DND-41 (cell line): ENCODE measurements around the gene EVX1.

Source experiments
- EZH2 ChIP-seq: IDR thresholded peaks from 3 replicates; pipeline ENCODE4 v1.6.1; 2012; ENCODE audit warnings: borderline replicate concordance, low read depth, mild to moderate bottlenecking, moderate library complexity, low read length, inconsistent platforms; ENCODE audit not compliant: severe bottlenecking
- TF ChIP-seq, protein P1 (sequence below): IDR thresholded peaks from 2 replicates; pipeline ENCODE4 v1.5.1; 2012; ENCODE audit warnings: borderline replicate concordance, low read length, moderate library complexity, mild to moderate bottlenecking; ENCODE audit not compliant: poor library complexity, severe bottlenecking; ENCODE audit errors: extremely low read depth

DNA sequence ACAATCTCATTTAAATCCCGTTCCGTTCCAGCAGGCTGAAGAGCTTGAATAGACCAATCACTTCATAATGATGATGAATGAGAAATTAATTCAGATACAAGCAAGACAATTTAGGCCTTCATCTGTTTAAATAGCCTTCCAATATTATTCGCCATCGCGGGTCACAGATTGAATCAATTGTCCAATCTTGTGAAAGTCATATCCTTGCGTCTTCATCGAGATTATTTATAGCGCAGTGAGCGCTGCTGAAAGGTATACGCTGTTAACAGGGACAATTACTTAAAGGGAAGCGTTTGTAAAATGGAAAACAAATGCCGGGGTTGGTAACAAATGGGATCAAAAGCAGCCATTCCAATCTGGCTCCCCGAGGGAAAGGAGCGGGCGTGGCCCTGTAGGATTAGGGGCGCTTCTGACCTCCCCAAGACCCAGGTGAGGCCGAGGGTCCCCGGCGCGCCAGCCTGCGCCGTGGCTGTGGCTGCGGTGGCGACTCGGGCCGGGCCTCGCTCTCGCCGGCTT, 8.6 kb downstream of the EVX1 start:
- TF ChIP-seq, protein P1, sequence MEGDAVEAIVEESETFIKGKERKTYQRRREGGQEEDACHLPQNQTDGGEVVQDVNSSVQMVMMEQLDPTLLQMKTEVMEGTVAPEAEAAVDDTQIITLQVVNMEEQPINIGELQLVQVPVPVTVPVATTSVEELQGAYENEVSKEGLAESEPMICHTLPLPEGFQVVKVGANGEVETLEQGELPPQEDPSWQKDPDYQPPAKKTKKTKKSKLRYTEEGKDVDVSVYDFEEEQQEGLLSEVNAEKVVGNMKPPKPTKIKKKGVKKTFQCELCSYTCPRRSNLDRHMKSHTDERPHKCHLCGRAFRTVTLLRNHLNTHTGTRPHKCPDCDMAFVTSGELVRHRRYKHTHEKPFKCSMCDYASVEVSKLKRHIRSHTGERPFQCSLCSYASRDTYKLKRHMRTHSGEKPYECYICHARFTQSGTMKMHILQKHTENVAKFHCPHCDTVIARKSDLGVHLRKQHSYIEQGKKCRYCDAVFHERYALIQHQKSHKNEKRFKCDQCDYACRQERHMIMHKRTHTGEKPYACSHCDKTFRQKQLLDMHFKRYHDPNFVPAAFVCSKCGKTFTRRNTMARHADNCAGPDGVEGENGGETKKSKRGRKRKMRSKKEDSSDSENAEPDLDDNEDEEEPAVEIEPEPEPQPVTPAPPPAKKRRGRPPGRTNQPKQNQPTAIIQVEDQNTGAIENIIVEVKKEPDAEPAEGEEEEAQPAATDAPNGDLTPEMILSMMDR = no peak
- no peak for TF ChIP-seq EZH2
